HG02798 (cell line): Measurements from ENCODE around the gene AHRR.
"Not testable (repeated sequence)": the region's sequence is repeated elsewhere in the genome, so short reads cannot be mapped to it uniquely, and the experiment has no call there.

Source experiments
- ATAC-seq: cut with Tn5 transposase; IDR thresholded peaks from one replicate; pipeline ENCODE4 v1.9.1; 2021; ENCODE audit warnings: mild to moderate bottlenecking; ENCODE audit not compliant: unreplicated experiment, poor library complexity

AHRR gene

DNA sequence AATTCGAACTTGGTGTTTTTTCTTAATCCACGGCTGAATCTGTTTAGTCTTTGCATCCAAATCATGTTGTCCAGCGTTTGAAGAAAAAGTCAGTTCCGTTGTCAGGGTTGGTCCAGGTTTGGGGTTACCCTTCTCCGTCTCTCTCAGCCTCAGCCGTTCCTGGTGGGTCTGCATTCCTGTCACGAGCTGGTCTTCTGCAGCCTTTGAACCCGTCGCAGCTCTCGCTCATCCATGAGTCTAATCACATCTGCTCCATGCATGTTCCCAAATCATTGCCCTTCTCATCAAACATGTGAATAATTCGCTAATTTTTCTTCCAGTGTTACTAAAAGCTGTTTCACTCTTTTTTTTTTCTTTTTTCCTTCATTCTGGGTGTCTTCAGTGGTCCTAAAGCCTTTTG, 82.5 kb downstream of the AHRR start:
- no peak for ATAC-seq

DNA sequence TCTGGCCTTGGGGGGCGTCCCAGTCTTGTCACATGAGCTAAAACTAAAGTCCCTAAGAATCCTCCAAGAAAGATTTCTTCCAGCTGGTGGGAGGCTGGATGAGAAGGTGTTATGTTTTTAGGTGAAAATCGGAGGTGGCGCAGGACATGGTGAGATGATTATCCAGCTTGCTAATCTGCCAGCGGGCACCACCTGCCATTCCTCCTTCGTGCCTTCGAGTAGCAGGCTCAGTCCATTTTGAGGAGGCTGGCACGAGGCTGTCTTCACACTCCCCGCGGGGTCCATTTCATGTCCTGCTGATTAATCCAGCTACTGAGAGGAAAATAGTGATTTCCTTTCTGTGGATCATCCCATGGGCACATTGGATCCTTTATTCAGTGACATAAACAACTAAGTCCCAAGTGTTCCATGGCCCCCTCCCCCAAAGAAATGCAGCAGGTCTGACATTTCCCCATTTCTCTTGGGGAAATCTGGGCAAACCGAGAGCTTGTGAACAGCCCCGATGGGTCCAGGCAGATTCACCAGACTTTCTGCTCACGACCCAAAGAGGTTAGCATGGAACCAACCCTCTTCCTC, 83.2 kb downstream of the AHRR start:
- ATAC-seq, result no peak

DNA sequence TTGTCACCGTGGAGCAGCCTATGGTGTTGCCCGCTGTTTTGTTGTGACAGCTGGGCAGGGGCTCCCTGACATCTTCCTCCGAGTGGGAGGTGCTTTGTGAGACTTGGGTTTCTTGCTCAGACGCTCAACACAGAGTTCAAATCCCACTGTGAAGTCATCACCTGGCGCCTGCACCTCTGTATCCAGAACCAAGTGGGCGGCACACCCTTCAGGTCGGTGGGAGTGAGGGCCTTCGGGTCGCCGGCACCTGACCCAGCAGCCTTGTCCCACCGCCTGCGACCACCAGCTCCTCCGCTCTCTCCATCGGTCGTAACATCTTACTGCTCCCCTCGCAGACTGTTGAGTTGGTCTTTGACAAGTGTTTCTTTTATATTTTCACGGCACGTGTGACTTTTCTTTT, 83.9 kb downstream of the AHRR start:
- ATAC-seq, result no peak

GRCh38 chr5:406041-406440, 84.5 kb downstream of the AHRR start:
- no peak for ATAC-seq

GRCh38 chr5:407051-407450, 85.5 kb downstream of the AHRR start:
- ATAC-seq, result no peak

GRCh38 chr5:407801-408268, 86.3 kb downstream of the AHRR start:
- ATAC-seq, result no peak

GRCh38 chr5:410911-411517, 89.5 kb downstream of the AHRR start:
- ATAC-seq, result no peak

DNA sequence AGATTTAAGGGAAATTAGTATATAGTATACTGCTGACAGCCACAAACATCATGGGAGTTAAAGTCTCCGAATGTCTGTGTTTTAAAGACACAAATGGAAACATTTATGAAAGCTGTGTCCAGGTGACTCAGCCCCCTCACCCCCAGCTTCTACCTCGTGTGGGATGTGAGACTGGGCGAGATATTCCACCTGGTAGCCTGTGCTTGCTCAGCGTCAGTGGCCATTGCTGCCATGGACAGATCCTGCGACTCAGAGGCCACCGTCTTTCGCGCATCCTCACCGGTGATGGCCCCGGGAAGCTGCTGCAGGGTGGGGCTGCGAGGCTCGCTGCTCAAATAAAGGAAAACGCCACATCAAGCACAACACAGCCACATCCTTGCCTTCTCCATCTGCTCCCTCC, 90.2 kb downstream of the AHRR start:
- ATAC-seq, result no peak

DNA sequence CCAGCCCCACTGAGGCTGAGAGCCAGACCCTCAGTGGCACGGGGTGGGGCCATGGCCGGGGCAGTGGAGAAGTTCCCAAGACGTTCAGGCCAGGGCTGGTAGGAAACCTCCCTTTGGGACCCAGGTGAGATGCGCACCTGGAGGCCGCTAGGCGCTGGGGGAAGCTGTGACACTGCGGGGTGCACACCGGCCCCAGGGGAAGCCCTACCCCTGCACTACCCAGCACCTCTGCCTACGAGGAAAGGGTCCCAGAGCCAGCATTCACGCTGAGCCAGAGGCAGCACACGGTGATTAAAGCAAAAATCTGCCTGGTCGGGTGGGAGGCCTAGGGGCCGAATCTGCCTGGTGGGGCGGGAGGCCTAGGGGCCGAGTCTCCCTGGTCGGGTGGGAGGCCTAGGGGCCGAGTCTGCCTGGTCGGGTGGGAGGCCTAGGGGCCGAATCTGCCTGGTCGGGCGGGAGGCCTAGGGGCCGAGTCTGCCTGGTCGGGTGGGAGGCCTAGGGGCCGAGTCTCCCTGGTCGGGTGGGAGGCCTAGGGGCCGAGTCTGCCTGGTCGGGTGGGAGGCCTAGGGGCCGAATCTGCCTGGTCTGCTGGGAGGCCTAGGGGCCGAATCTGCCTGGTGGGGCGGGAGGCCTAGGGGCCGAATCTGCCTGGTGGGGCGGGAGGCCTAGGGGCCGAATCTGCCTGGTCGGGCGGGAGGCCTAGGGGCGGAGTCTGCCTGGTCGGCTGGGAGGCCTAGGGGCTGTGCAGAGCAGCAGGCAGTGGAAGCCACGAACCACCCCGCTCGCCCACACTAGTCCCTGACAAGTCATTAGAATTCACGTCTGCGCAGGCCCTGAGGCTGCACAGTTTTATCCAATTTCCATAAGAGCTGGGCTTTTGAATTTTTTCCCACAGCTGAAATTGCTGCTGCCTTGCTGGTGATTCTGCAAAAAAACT, 93.7 kb downstream of the AHRR start:
- ATAC-seq, result not testable (repeated sequence)

DNA sequence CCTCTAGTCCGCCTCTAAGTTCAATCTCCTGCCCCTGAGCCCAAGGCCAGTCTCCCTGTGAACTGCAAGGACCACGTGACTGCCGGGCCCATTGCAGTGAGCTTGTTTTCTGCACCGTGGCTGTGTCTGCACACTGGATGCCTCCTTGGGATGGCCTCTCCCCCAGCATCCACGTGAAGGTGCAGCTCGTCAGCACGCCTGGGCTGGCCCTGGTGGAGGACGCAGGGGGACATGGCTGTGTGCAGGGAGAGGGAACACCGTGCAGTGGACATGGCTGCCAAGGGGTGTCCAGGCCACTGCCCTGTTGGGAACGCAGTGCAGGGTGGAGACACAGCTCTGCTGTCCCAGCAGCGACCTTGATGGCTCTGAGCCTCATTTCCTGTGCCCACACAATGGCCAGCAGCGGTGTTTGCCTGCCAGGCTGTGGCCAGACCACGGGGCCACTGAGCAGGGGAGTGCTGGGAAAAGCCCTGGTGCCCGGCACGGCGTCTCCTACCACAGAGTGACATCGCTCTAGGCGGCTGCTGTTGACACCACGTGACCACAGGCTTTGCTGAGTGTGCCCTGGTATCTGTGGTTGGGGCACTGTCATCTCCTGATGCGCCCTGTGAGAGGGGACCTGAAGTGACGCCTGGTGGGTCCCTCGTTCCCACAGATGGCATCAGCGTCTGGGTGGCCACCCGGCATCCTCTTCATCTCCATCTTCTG, 94.6 kb downstream of the AHRR start:
- ATAC-seq, result no peak

GRCh38 chr5:416636-416960, 95.1 kb downstream of the AHRR start:
- ATAC-seq, result no peak

DNA sequence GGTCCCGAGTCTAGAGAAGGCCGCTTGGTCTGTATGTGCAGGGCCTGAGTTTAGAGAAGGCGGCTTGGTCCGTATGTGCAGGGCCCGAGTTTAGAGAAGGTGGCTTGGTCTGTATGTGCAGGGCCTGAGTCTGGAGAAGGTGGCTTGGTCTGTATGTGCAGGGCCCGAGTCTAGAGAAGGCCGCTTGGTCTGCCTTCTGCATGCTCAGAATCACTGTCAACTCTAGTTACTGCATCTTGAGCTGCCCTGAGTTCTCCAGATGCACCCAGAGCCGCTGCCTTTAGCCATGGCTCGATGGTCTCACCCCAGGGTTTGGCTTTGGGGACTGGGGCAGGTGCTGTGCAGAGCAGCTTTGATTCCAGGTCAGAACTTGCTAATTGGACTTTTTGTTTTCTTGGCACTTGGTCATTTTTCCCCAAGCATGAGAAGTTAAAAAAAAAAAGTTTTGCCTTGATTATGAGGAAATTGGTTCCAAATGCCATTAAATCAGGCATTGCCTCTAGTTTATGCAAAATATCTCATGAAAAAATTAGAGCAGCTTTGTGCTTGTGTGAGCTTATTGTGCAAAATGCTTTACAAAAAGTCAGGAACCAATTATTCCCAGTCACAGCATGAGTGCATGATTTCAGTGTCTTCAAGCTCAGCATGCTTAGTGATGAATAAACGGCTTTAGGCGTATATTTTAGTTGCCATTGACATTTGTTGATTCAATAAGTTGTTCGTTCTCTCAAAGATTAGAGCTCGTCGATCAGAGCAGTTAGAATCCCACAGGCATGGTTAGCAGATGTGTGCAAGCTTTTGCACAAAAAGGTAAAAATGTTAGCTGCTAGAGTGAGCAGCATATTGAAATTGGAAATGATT, 96.0 kb downstream of the AHRR start:
- no peak for ATAC-seq

- no peak for ATAC-seq
Measured at GRCh38 chr5:418162-419121, 96.9 kb downstream of the AHRR start.

GRCh38 chr5:419970-420369, 98.5 kb downstream of the AHRR start:
- ATAC-seq, result no peak

GRCh38 chr5:420632-421286, 99.2 kb downstream of the AHRR start:
- ATAC-seq, result no peak

GRCh38 chr5:421287-421880, 99.9 kb downstream of the AHRR start:
- no peak for ATAC-seq

DNA sequence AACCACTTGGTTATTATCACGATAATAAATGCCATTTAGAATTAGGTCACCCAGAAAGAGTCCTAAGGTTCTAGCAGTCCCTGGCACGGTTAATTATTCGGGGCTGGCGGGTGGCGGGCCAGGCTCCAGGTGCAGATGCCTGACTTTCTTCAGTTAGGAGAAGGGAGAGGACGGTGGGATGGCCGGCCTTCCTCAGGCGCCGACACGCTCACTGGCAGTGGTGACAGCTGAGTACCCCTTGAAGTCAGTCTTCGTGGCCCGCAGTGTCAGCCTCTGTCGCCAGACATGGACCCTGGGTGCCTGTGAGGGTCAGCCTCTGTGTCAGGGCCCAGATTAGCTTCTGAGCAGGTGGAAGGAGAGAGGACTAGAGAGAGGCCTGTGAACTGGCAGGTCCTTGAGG, 100.4 kb downstream of the AHRR start:
- no peak for ATAC-seq
